OCI-LY1 (cell line): ENCODE measurements around the gene SSUH2.

Source experiments
- EZH2 ChIP-seq: fragments of 200-600 bp; sonication (generic), shearing (Covaris generic); IDR thresholded peaks from 2 replicates; pipeline ENCODE4 v1.8.0; 2017; ENCODE audit warnings: borderline replicate concordance, mixed run types, mild to moderate bottlenecking, antibody characterized with exemption, low read length, moderate library complexity, mixed read lengths
- TF ChIP-seq, protein P1 (sequence below): fragments of 200-600 bp; sonication (generic), shearing (Covaris generic); IDR thresholded peaks from 2 replicates; pipeline ENCODE4 v1.5.1; 2017; ENCODE audit warnings: mild to moderate bottlenecking, antibody characterized with exemption, low read length, moderate library complexity, mixed read lengths

GRCh38 chr3:8644748-8645390, at the start of gene SSUH2:
- TF ChIP-seq, protein P1, sequence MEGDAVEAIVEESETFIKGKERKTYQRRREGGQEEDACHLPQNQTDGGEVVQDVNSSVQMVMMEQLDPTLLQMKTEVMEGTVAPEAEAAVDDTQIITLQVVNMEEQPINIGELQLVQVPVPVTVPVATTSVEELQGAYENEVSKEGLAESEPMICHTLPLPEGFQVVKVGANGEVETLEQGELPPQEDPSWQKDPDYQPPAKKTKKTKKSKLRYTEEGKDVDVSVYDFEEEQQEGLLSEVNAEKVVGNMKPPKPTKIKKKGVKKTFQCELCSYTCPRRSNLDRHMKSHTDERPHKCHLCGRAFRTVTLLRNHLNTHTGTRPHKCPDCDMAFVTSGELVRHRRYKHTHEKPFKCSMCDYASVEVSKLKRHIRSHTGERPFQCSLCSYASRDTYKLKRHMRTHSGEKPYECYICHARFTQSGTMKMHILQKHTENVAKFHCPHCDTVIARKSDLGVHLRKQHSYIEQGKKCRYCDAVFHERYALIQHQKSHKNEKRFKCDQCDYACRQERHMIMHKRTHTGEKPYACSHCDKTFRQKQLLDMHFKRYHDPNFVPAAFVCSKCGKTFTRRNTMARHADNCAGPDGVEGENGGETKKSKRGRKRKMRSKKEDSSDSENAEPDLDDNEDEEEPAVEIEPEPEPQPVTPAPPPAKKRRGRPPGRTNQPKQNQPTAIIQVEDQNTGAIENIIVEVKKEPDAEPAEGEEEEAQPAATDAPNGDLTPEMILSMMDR = no peak
- TF ChIP-seq EZH2 = no peak
